ENCODE data around the gene TUFT1. TPM values are rescaled to one million over a fixed set of nuclear protein-coding genes. Genes with fewer than 3 reads are reported as not detected.

Gene TUFT1
- total RNA-seq, 1 experiment from 2014 or later: 34.9 TPM

DNA sequence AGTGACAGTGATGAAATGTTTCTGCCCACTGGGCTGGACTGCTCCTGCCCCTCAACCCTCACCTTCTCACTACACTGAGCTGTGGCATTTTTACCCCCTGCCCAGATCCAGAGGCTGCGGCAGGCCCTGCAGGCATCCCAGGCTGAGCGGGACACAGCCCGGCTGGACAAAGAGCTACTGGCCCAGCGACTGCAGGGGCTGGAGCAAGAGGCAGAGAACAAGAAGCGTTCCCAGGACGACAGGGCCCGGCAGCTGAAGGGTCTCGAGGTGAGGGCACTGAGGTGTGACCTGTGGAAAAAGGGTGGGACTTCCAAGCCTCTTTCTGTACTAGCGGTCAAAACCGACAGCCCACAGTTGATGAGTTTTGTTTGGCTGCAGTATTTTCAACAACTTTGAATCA lies 6.2 kb upstream of the TUFT1 start:
- Histone ChIP-seq H3K4me1 (no peaks in the 10 kb centered on the region; the same call in 1 of the 2 replicates), H3K9me3 (no peaks in the 10 kb centered on the region), H3K27me3 (replicated peaks; ENCODE audit: control insufficient read depth, insufficient read depth, low read length) (no peaks in the 10 kb centered on the region), H3K4me3 (ENCODE audit: low read depth, low read length) (no peak overlapping the region), H3K36me3 (ENCODE audit: control insufficient read depth, insufficient read depth, low read length) (peaks cover 13% of the 10 kb centered on the region)
- ChIA-PET CTCF (no interaction called here), POLR2A (no interaction called here)
- peaks cover 35% of the 10 kb centered on the region for H3K4me1 Mint-ChIP-seq (ENCODE audit: low read depth, unreplicated experiment)
- TF ChIP-seq, protein P1, sequence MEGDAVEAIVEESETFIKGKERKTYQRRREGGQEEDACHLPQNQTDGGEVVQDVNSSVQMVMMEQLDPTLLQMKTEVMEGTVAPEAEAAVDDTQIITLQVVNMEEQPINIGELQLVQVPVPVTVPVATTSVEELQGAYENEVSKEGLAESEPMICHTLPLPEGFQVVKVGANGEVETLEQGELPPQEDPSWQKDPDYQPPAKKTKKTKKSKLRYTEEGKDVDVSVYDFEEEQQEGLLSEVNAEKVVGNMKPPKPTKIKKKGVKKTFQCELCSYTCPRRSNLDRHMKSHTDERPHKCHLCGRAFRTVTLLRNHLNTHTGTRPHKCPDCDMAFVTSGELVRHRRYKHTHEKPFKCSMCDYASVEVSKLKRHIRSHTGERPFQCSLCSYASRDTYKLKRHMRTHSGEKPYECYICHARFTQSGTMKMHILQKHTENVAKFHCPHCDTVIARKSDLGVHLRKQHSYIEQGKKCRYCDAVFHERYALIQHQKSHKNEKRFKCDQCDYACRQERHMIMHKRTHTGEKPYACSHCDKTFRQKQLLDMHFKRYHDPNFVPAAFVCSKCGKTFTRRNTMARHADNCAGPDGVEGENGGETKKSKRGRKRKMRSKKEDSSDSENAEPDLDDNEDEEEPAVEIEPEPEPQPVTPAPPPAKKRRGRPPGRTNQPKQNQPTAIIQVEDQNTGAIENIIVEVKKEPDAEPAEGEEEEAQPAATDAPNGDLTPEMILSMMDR (IDR thresholded peaks at IDR 0.05; ENCODE audit: insufficient read depth in 1 of 2, low read depth in 1 of 2, low read length in 1 of 2, severe bottlenecking in 1 of 2, unreplicated experiment in 1 of 2): no peak
- no peak overlapping the region for H3K4me3 Mint-ChIP-seq (ENCODE audit: unreplicated experiment)
- DNase-seq: no peak
- H3K36me3 Mint-ChIP-seq (ENCODE audit: insufficient read depth, unreplicated experiment): peaks cover 100% of the 10 kb centered on the region
- H3K27me3 Mint-ChIP-seq (ENCODE audit: insufficient read depth, unreplicated experiment): no peaks in the 10 kb centered on the region
- intact Hi-C loops (cut with micrococcal nuclease; ENCODE audit: unreplicated experiment): no loop called here
- no TSS peak for BruUV-seq (replicated peaks)
- no peak overlapping the region for H3K27ac Mint-ChIP-seq (ENCODE audit: unreplicated experiment)
- no peaks in the 10 kb centered on the region for H3K9me3 Mint-ChIP-seq (ENCODE audit: unreplicated experiment)

DNA sequence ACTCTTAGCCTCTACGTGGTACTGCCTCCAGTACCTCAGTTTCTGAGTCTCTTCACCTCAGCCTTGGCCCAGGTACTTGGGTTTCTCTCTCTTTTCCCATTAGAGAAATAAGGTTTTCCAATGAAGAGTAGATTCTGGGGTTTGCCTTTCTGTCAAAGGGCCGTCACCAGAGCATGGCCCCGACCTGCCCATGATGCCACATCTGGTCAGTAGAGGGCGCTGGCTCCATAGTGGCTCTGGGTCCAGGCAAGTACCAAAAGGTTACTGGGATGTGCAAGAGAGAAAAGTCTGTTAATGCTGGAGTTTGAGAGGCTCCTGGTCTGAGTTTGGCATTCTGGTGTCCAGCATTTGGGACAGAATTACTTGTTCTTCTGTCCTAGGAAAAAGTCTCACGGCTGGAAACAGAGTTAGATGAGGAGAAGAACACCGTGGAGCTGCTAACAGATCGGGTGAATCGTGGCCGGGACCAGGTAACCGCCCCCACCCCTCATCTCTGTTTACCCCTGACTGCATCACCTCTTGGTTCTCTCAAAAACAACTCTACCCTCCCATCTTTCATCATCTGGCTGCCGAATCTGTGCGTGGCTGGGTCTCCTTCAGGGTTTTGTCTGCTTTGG lies 5.3 kb upstream of the TUFT1 start:
- TF ChIP-seq, protein P1 (IDR thresholded peaks at IDR 0.05; ENCODE audit: insufficient read depth in 1 of 2, low read depth in 1 of 2, low read length in 1 of 2, severe bottlenecking in 1 of 2, unreplicated experiment in 1 of 2): peak; percentile 81 to 87
- ChIA-PET CTCF (no interaction called here), POLR2A (no interaction called here)
- H3K9me3 Mint-ChIP-seq (ENCODE audit: unreplicated experiment): no peaks in the 10 kb centered on the region
- H3K36me3 ChIP-seq (ENCODE audit: control insufficient read depth, insufficient read depth, low read length): peaks cover 11% of the 10 kb centered on the region
- peak; percentile 77 to 86 for DNase-seq
- H3K27me3 Mint-ChIP-seq (ENCODE audit: insufficient read depth, unreplicated experiment): no peaks in the 10 kb centered on the region
- BruUV-seq (replicated peaks): no TSS peak
- no peak overlapping the region for H3K4me3 Mint-ChIP-seq (ENCODE audit: unreplicated experiment)
- intact Hi-C loops (cut with micrococcal nuclease; ENCODE audit: unreplicated experiment): no loop called here
- H3K4me1 ChIP-seq: peaks cover 9% of the 10 kb centered on the region
- H3K4me3 ChIP-seq (ENCODE audit: low read depth, low read length): no peak overlapping the region
- H3K36me3 Mint-ChIP-seq (ENCODE audit: insufficient read depth, unreplicated experiment): peaks cover 99% of the 10 kb centered on the region
- no peaks in the 10 kb centered on the region for H3K9me3 ChIP-seq
- peaks cover 35% of the 10 kb centered on the region for H3K4me1 Mint-ChIP-seq (ENCODE audit: low read depth, unreplicated experiment)
- no peak overlapping the region for H3K27ac Mint-ChIP-seq (ENCODE audit: unreplicated experiment)
- H3K27me3 ChIP-seq (replicated peaks; ENCODE audit: control insufficient read depth, insufficient read depth, low read length): no peaks in the 10 kb centered on the region

DNA sequence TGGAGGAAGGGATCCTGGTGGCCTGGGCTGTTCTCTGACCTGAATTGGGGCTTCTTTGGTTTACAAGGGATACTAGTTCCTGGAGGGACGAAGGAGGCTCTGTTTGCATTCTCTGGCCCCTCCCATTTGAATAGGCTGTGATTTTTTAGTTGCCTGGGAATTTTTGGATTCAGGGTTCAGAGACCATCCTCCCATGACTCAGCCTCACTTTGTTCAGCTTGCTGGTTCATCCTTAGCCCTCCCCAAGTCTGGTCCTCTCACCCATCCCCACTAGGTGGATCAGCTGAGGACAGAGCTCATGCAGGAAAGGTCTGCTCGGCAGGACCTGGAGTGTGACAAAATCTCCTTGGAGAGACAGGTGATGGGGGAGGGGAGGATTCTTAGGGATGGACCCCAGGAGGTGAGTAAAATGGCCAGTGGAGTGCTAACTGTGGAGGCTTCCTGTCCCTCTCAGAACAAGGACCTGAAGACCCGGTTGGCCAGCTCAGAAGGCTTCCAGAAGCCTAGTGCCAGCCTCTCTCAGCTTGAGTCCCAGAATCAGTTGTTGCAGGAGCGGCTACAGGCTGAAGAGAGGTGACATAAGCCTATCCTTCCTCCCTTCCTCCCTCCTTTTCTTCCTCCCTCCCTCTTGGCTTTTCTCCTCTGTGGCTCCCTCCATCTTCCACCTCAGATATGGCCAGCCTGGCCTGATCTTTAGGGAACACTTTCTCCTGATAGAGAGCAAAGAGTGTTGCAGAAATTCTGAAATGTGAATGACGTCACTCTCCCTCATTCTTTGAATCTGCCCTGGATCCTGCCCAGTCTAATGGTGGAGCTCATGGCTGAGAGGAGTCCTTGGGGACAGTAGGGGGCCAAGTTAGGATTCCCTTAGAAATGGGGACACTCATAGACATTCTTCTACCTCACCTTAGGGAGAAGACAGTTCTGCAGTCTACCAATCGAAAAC lies 4.5 kb upstream of the TUFT1 start:
- ChIA-PET CTCF (interaction anchor here (0.6 kb wide), 1 partner anchor 68 kb away, joined by 8 read pairs; no protein-coding TSS in a partner anchor), POLR2A (no interaction called here)
- peaks cover 11% of the 10 kb centered on the region for H3K36me3 ChIP-seq (ENCODE audit: control insufficient read depth, insufficient read depth, low read length)
- no peak for DNase-seq
- H3K27ac Mint-ChIP-seq (ENCODE audit: unreplicated experiment): no peak overlapping the region
- H3K27me3 Mint-ChIP-seq (ENCODE audit: insufficient read depth, unreplicated experiment): no peaks in the 10 kb centered on the region
- H3K9me3 Mint-ChIP-seq (ENCODE audit: unreplicated experiment): no peaks in the 10 kb centered on the region
- no peak overlapping the region for H3K4me3 Mint-ChIP-seq (ENCODE audit: unreplicated experiment)
- no peaks in the 10 kb centered on the region for H3K9me3 ChIP-seq
- H3K4me3 ChIP-seq (ENCODE audit: low read depth, low read length): no peak overlapping the region
- peaks cover 98% of the 10 kb centered on the region for H3K36me3 Mint-ChIP-seq (ENCODE audit: insufficient read depth, unreplicated experiment)
- peaks cover 31% of the 10 kb centered on the region for H3K4me1 Mint-ChIP-seq (ENCODE audit: low read depth, unreplicated experiment)
- intact Hi-C loops (cut with micrococcal nuclease; ENCODE audit: unreplicated experiment): no loop called here
- no peaks in the 10 kb centered on the region for H3K27me3 ChIP-seq (replicated peaks; ENCODE audit: control insufficient read depth, insufficient read depth, low read length)
- H3K4me1 ChIP-seq: peaks cover 10% of the 10 kb centered on the region
- BruUV-seq (replicated peaks): no TSS peak
- TF ChIP-seq, protein P1 (IDR thresholded peaks at IDR 0.05; ENCODE audit: insufficient read depth in 1 of 2, low read depth in 1 of 2, low read length in 1 of 2, severe bottlenecking in 1 of 2, unreplicated experiment in 1 of 2): no peak

Data from Caco-2 (cell line).